Endodermal cell (in vitro differentiated cells): ENCODE results near the gene TM7SF3. TPM values are rescaled to one million over a fixed set of nuclear protein-coding genes. Genes with fewer than 3 reads are reported as not detected.

Experiments used
- DNase-seq: peaks from one replicate; pipeline ENCODE4 v3.0.0-alpha.2; 2017
- H3K27ac ChIP-seq: 2 replicates; pipeline ENCODE4 v1.5.1; 2013; ENCODE audit warnings: mild to moderate bottlenecking, low read depth, low read length, moderate library complexity
- H3K27me3 ChIP-seq: 2 replicates; pipeline ENCODE4 v1.6.1; 2013; ENCODE audit warnings: mild to moderate bottlenecking, low read length, moderate library complexity; ENCODE audit not compliant: insufficient read depth, control insufficient read depth, poor library complexity, severe bottlenecking
- H3K36me3 ChIP-seq: 2 replicates; pipeline ENCODE4 v1.7.0; 2013; ENCODE audit warnings: mild to moderate bottlenecking, low read length, moderate library complexity; ENCODE audit not compliant: control insufficient read depth, insufficient read depth
- H3K4me1 ChIP-seq: one replicate; pipeline ENCODE4 v1.7.0; 2013; ENCODE audit warnings: low read length; ENCODE audit not compliant: control insufficient read depth, insufficient read depth
- H3K4me3 ChIP-seq: 2 replicates; pipeline ENCODE4 v1.5.1; 2013; ENCODE audit warnings: mild to moderate bottlenecking, low read length, moderate library complexity
- H3K9ac ChIP-seq: 2 replicates; pipeline ENCODE4 v1.6.1; 2013; ENCODE audit warnings: mild to moderate bottlenecking, low read length, moderate library complexity; ENCODE audit not compliant: poor library complexity, severe bottlenecking; ENCODE audit errors: extremely low read depth
- H3K9me3 ChIP-seq: 2 replicates; pipeline ENCODE4 v1.6.1; 2013; ENCODE audit warnings: mild to moderate bottlenecking, low read length, moderate library complexity; ENCODE audit not compliant: control insufficient read depth
- H3K27ac Mint-ChIP-seq: 2 replicates; pipeline ENCODE4 v1.8.0; 2020; ENCODE audit warnings: mixed read lengths
- H3K27me3 Mint-ChIP-seq: 2 replicates; pipeline ENCODE4 v1.8.0; 2021; ENCODE audit warnings: mild to moderate bottlenecking, mixed read lengths; ENCODE audit not compliant: insufficient read depth
- H3K36me3 Mint-ChIP-seq: 2 replicates; pipeline ENCODE4 v1.8.0; 2020; ENCODE audit warnings: low read depth, mixed read lengths
- H3K4me1 Mint-ChIP-seq: 2 replicates; pipeline ENCODE4 v1.8.0; 2020; ENCODE audit warnings: mixed read lengths
- H3K4me3 Mint-ChIP-seq: 2 replicates; pipeline ENCODE4 v1.8.0; 2020; ENCODE audit warnings: mild to moderate bottlenecking, moderate library complexity, mixed read lengths
- H3K9me3 Mint-ChIP-seq: 2 replicates; pipeline ENCODE4 v1.8.0; 2020; ENCODE audit warnings: mild to moderate bottlenecking, mixed read lengths
- CTCF ChIP-seq: fragments of 200-600 bp; sonication (generic); conservative IDR thresholded peaks from 2 replicates; pipeline ENCODE4 v1.5.0; 2021; ENCODE audit warnings: antibody characterized with exemption, mild to moderate bottlenecking
- WGBS, 2 experiments: methylation state at CpG; one replicate each; pipeline versions ENCODE4 v1.1.5 to v1.1.7; 2013; ENCODE audit warnings: missing lambda C conversion rate in 2 of 2, mixed read lengths in 1 of 2; ENCODE audit not compliant: insufficient coverage in 1 of 2, insufficient read length in 1 of 2; 5-methylcytosine and 5-hydroxymethylcytosine counted together
- total RNA-seq, 2 donors: library from RNA; stranded (reverse); fragmentation: NEBNext Ultra II Directional in 1 of 2; extraction: Animal tissue kit (Norgen Biotek cat#: 25700) in 1 of 2; gene quantifications; 2 replicates in 1 of 2; 3 replicates in 1 of 2; pipeline ENCODE4 v1.2.1, GENCODE V29; 2021

The TM7SF3 gene
- total RNA-seq, 2 donors from 2014 or later, result 55.7 to 86.8 TPM

GRCh38 chr12:27014859-27015729, 910 bp upstream of the TM7SF3 start:
- no peak for DNase-seq
- Mint-ChIP-seq H3K36me3 (no peaks in the 10 kb centered on the region), H3K27me3 (no peaks in the 10 kb centered on the region), H3K9me3 (no peaks in the 10 kb centered on the region), H3K27ac (peak overlapping the region; percentile 79), H3K4me1 (peaks cover 36% of the 10 kb centered on the region), H3K4me3 (peak overlapping the region; percentile 79)
- Histone ChIP-seq H3K9me3 (no peaks in the 10 kb centered on the region), H3K9ac (no peak overlapping the region), H3K27ac (no peak overlapping the region), H3K4me1 (peaks cover 3% of the 10 kb centered on the region), H3K4me3 (no peak overlapping the region), H3K36me3 (no peaks in the 10 kb centered on the region), H3K27me3 (no peaks in the 10 kb centered on the region)
- TF ChIP-seq CTCF, result no peak
- 79 to 82% methylated on average over 9 to 12 of the region's 12 CpGs for WGBS, 2 experiments

GRCh38 chr12:27013611-27014084, 536 bp downstream of the TM7SF3 start:
- Mint-ChIP-seq H3K4me3 (peak overlapping the region; percentile 79), H3K27me3 (no peaks in the 10 kb centered on the region), H3K27ac (peak overlapping the region; percentile 89), H3K4me1 (peaks cover 36% of the 10 kb centered on the region), H3K36me3 (no peaks in the 10 kb centered on the region), H3K9me3 (no peaks in the 10 kb centered on the region)
- Histone ChIP-seq H3K4me1 (peaks cover 3% of the 10 kb centered on the region), H3K9me3 (no peaks in the 10 kb centered on the region), H3K4me3 (peak overlapping the region; percentile 98), H3K27ac (peak overlapping the region; percentile 8), H3K36me3 (no peaks in the 10 kb centered on the region), H3K27me3 (no peaks in the 10 kb centered on the region), H3K9ac (peak overlapping the region; percentile 70)
- TF ChIP-seq CTCF, result no peak
- DNase-seq, result no peak
- WGBS, 2 experiments, result 8% methylated on average over 8 to 13 of the region's 13 CpGs

- Mint-ChIP-seq H3K36me3 (no peaks in the 10 kb centered on the region), H3K27me3 (no peaks in the 10 kb centered on the region), H3K27ac (no peak overlapping the region), H3K4me3 (peak overlapping the region; percentile 79), H3K4me1 (peaks cover 40% of the 10 kb centered on the region), H3K9me3 (no peaks in the 10 kb centered on the region)
- H3K4me1 ChIP-seq, result peaks cover 3% of the 10 kb centered on the region
- no peaks in the 10 kb centered on the region for H3K27me3 ChIP-seq
- no peak overlapping the region for H3K27ac ChIP-seq
- TF ChIP-seq CTCF, result no peak
- H3K9me3 ChIP-seq, result no peaks in the 10 kb centered on the region
- WGBS, 2 experiments, result 82 to 91% methylated on average over 2 to 4 of the region's 5 CpGs
- peak overlapping the region; percentile 70 for H3K9ac ChIP-seq
- H3K4me3 ChIP-seq, result peak overlapping the region; percentile 98
- H3K36me3 ChIP-seq, result no peaks in the 10 kb centered on the region
- no peak for DNase-seq
These were observed 1.3 kb downstream of the TM7SF3 start for GRCh38 chr12:27012982-27013255.
